GM23248 (cell line): ENCODE measurements around the gene GNG8. TPM values are rescaled to one million over a fixed set of nuclear protein-coding genes. Genes with fewer than 3 reads are reported as not detected.

Source experiments
- DNase-seq: peaks from one replicate; pipeline ENCODE4 v3.0.0-alpha.2; 2015
- H2AFZ ChIP-seq: fragments of 200-600 bp; sonication (generic); 2 replicates; pipeline ENCODE4 v1.6.1; 2016; ENCODE audit warnings: antibody characterized with exemption
- H3F3A ChIP-seq: fragments of 200-600 bp; sonication (generic); 2 replicates; pipeline ENCODE4 v1.6.1; 2016; ENCODE audit warnings: mild to moderate bottlenecking, antibody characterized with exemption, mixed run types; ENCODE audit not compliant: insufficient read depth
- H3K27ac ChIP-seq: fragments of 200-600 bp; sonication (generic); 2 replicates; pipeline ENCODE4 v1.5.1; 2016; ENCODE audit warnings: mild to moderate bottlenecking
- H3K27me3 ChIP-seq: fragments of 200-600 bp; sonication (generic); replicated peaks from 2 replicates; pipeline ENCODE4 v1.6.1; 2016; ENCODE audit warnings: mild to moderate bottlenecking; ENCODE audit not compliant: insufficient read depth
- H3K36me3 ChIP-seq: fragments of 200-600 bp; sonication (generic); 2 replicates; pipeline ENCODE4 v1.6.1; 2016; ENCODE audit warnings: low read depth, mild to moderate bottlenecking
- H3K4me1 ChIP-seq: fragments of 200-600 bp; sonication (generic); 2 replicates; pipeline ENCODE4 v1.6.1; 2016; ENCODE audit warnings: mild to moderate bottlenecking; ENCODE audit not compliant: insufficient read depth
- H3K4me2 ChIP-seq: fragments of 200-600 bp; sonication (generic); one replicate; pipeline ENCODE4 v1.6.1; 2016; ENCODE audit warnings: mild to moderate bottlenecking; ENCODE audit not compliant: unreplicated experiment
- H3K4me3 ChIP-seq: fragments of 200-600 bp; sonication (generic); 2 replicates; pipeline ENCODE4 v1.5.1; 2016; ENCODE audit warnings: mild to moderate bottlenecking
- H3K79me2 ChIP-seq: fragments of 200-600 bp; sonication (generic); 2 replicates; pipeline ENCODE4 v1.6.1; 2016; ENCODE audit warnings: mild to moderate bottlenecking; ENCODE audit not compliant: insufficient read depth
- H3K9ac ChIP-seq: fragments of 200-600 bp; sonication (generic); 2 replicates; pipeline ENCODE4 v1.6.1; 2016; ENCODE audit warnings: mild to moderate bottlenecking
- H3K9me2 ChIP-seq: fragments of 200-600 bp; sonication (generic); 2 replicates; pipeline ENCODE4 v1.6.1; 2016; ENCODE audit warnings: mixed run types, mild to moderate bottlenecking, moderate library complexity; ENCODE audit not compliant: insufficient read depth
- H3K9me3 ChIP-seq: fragments of 200-600 bp; sonication (generic); one replicate; pipeline ENCODE4 v1.6.1; 2017; ENCODE audit warnings: low read depth
- H4K20me1 ChIP-seq: fragments of 200-600 bp; sonication (generic); 2 replicates; pipeline ENCODE4 v1.6.0; 2016; ENCODE audit not compliant: insufficient read depth
- EZH2 ChIP-seq: fragments of 200-600 bp; sonication (generic); IDR thresholded peaks from 2 replicates; pipeline ENCODE4 v1.6.1; 2018; ENCODE audit warnings: antibody characterized with exemption, mild to moderate bottlenecking; ENCODE audit not compliant: insufficient read depth, poor library complexity, severe bottlenecking
- EZH2phosphoT487 ChIP-seq: fragments of 200-600 bp; sonication (generic); IDR thresholded peaks from 2 replicates; pipeline ENCODE4 v1.6.1; 2018; ENCODE audit warnings: antibody characterized with exemption, moderate library complexity, mild to moderate bottlenecking, low read depth; ENCODE audit not compliant: insufficient read depth
- WGBS, 2 experiments: methylation state at CpG; one replicate each; pipeline ENCODE4 v1.1.6; 2015 to 2017; ENCODE audit warnings: low lambda C conversion rate in 2 of 2, low coverage in 1 of 2; ENCODE audit errors: missing lambda C conversion rate in 2 of 2; 5-methylcytosine and 5-hydroxymethylcytosine counted together
- in situ Hi-C: fragments of 300-500 bp; cut with MboI; formaldehyde crosslinking; loops from 2 replicates; pipeline ENCODE4 v1.15.0; 2020
- polyA plus RNA-seq: library from polyadenylated mRNA; unstranded; fragments of >200 nt; fragmentation: Nextera tagmentation; extraction: Ambion mirVana; gene quantifications from 2 replicates; pipeline ENCODE4 v1.2.1, GENCODE V29; 2016
- total RNA-seq: library from RNA; depleted of rRNA; stranded (reverse); fragments of >200 nt; shearing (Covaris generic); gene quantifications from 2 replicates; pipeline ENCODE4 v1.2.3, GENCODE V29; 2014

Gene GNG8
- total and polyA plus RNA-seq, 2 experiments from 2014 or later: not detected

DNA sequence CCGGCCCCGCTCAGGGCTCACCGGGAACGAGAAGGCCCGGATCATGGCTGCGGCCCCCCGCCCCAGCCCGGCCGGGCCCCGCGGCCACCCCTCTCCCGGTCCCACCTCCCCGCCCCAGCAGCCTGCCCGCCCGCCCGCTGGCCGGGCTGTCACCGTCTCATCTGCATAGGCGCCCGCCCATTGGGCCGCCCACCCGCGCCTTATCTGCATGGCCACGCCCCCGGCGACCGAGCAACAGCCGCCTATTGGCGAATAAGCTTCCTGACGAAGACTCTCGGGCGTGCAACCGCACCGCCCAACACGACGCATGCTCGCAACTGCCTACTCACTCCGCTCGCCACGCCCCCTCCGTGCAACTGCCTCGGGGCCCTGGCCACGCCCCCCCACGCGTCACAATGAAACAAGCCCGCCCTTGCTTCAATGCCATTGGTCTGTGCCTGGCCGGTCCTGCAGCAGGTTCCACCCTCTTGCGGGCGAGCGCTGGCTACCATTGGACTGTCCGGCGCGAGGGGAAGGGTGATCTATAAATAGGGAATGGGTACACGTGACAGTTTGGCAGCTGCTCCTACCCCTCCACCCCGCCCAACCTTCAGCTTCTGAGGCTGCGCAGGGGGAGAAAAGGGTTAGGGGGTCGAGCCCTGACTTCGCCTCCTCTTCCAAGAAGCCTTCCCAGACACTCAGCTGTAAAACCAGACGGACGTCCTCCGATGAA is 25.2 kb upstream of the GNG8 start, which contains the start of gene DACT3:
TSS of gene DACT3 (minus strand) at position 163 of the 712 bp plus-strand sequence. CDS start at position 45, 118 bp downstream.
- H3K27me3 ChIP-seq: no peaks in the 10 kb centered on the region
- H4K20me1 ChIP-seq: no peaks in the 10 kb centered on the region
- H3F3A ChIP-seq: peaks cover 4% of the 10 kb centered on the region; the same call in 1 of the 2 replicates
- no peaks in the 10 kb centered on the region for H3K9me2 ChIP-seq
- H3K9me3 ChIP-seq: no peaks in the 10 kb centered on the region
- peak within 1 kb of the TSS; percentile 82 for H3K4me2 ChIP-seq
- peak within 1 kb of the TSS; percentile 51 for H3K27ac ChIP-seq
- H3K4me3 ChIP-seq: peak within 1 kb of the TSS; percentile 71
- H3K9ac ChIP-seq: peak within 1 kb of the TSS; percentile 68
- TF ChIP-seq EZH2phosphoT487 (no peak), EZH2 (no peak)
- 0 to 1% methylated on average over 28 to 47 of the region's 61 CpGs for WGBS, 2 experiments
- H2AFZ ChIP-seq: peak within 1 kb of the TSS; percentile 67
- DNase-seq: peak; percentile 100
- no peaks in the 10 kb centered on the region for H3K79me2 ChIP-seq
- peaks cover 5% of the 10 kb centered on the region; the same call in 1 of the 2 replicates for H3K4me1 ChIP-seq
- no peaks in the 10 kb centered on the region for H3K36me3 ChIP-seq
- in situ Hi-C loops: no loop called here

DNA sequence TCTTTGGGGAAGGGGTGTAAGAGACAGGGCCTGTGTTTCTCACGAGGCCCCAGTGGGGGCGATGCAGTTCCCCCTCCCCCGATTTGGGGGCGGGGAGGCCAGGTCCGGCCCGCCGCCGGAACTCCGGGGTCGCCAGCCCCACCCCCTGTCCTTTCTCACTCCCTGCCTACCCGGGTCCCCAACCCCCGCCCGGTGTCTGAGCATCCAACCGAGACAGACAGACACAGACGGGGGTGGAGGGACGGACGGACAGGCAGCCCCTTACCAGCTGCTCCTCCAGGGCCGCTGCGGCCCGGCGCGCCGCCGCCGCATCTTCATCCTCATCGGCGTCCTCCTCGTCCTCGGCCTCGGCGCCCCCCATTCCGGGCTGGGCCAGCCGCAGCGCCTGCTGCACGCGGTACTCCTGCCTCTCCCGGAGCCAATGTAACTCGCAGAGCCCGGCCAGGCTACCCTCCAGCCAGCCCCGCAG is 24.6 kb upstream of the GNG8 start:
- peak overlapping the region; percentile 70 for H3K4me3 ChIP-seq
- H3K4me2 ChIP-seq: peak overlapping the region; percentile 72
- H3K4me1 ChIP-seq: peaks cover 5% of the 10 kb centered on the region; the same call in 1 of the 2 replicates
- H3K9ac ChIP-seq: peak overlapping the region; percentile 68
- 1 to 2% methylated on average over 27 to 38 of the region's 40 CpGs for WGBS, 2 experiments
- in situ Hi-C loops: no loop called here
- H3K27me3 ChIP-seq: no peaks in the 10 kb centered on the region
- no peaks in the 10 kb centered on the region for H3K9me2 ChIP-seq
- H3F3A ChIP-seq: peaks cover 4% of the 10 kb centered on the region; the same call in 1 of the 2 replicates
- TF ChIP-seq EZH2 (no peak), EZH2phosphoT487 (no peak)
- H2AFZ ChIP-seq: peak overlapping the region; percentile 67
- no peak for DNase-seq
- H3K27ac ChIP-seq: no peak overlapping the region
- no peaks in the 10 kb centered on the region for H3K9me3 ChIP-seq
- no peaks in the 10 kb centered on the region for H4K20me1 ChIP-seq
- H3K79me2 ChIP-seq: no peaks in the 10 kb centered on the region
- no peaks in the 10 kb centered on the region for H3K36me3 ChIP-seq

DNA sequence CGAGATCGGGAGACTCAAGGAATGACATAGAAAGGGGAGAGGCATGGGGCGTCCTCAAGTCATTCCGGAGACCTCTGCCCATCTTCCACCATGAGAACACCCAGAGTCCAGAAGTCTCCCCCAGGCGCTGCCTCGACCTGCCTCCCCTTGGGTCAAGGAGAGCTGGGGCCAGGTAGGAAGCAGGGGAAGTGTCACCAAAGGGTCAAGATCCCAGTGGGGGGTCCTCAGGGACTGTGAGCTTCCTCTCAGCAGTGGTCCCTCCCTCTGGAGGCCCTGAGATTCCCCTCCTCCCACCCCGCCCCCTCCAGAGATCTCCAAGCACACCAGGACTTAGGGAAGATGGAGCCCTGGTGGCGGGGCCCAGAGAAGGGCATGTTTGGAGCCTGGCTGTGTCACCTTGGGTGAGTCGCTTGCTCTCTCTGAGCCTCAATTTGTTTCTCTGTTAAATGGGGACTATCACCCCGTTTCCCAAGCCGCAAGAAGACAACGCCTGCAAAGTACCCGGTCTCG is 24.1 kb upstream of the GNG8 start:
- 3 to 4% methylated on average over 14 of the region's 14 CpGs for WGBS, 2 experiments
- Histone ChIP-seq H3K9me3 (no peaks in the 10 kb centered on the region), H3K36me3 (no peaks in the 10 kb centered on the region), H3K4me3 (peak overlapping the region; percentile 70), H3K4me1 (peaks cover 5% of the 10 kb centered on the region; the same call in 1 of the 2 replicates), H3K9me2 (no peaks in the 10 kb centered on the region), H3F3A (peaks cover 4% of the 10 kb centered on the region; the same call in 1 of the 2 replicates), H3K4me2 (peak overlapping the region; percentile 72), H2AFZ (peak overlapping the region; percentile 67), H3K27me3 (no peaks in the 10 kb centered on the region), H3K9ac (peak overlapping the region; percentile 68), H3K79me2 (no peaks in the 10 kb centered on the region), H3K27ac (no peak overlapping the region), H4K20me1 (no peaks in the 10 kb centered on the region)
- TF ChIP-seq EZH2: no peak
- no peak for TF ChIP-seq EZH2phosphoT487
- in situ Hi-C loops: no loop called here
- peak; percentile 45 for DNase-seq

DNA sequence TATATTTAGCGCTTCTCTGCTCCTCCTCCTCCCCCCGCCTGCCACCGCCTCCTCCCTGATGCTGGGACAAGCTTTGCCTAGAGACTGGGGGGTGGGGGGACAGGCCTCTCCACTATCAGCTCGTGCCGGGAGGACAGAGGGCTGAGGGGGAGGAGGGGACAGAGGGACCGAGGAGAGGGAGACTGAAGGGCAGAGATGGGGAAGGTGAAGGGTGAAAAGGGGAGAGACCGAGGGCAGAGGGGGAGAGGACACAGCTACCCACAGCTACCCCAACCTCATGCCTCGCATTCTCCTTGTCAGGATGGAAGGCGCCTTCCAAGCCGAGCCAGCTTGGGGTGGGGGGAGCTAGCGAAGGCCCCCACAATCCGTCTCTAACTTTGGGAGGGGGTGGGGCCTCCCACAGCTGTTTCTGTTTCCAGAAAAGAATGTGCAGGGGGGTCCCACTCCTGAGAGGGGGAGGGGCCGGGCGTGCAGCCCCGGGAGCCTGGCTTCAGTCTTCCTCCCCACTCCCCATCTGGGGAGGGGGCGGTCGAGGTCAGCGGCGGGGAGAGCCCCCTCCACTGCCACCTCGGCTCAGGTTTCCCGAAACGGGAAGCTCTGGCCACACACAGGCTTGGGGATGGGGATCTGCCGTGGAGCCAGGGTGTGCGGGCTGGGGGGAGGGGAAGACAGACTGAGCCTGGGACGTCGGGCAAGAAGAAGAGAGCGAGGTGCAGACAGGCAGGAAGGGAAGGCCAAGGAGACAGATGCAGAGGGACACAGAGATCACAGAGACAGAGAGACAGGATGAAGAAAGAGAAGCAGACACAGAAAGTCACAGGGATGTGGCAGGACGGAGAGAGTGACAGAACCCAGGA is 23.4 kb upstream of the GNG8 start:
- peak; percentile 53 for DNase-seq
- no peaks in the 10 kb centered on the region for H3K36me3 ChIP-seq
- H3K27ac ChIP-seq: no peak overlapping the region
- peaks cover 5% of the 10 kb centered on the region; the same call in 1 of the 2 replicates for H3K4me1 ChIP-seq
- H3K9me3 ChIP-seq: no peaks in the 10 kb centered on the region
- no peak for TF ChIP-seq EZH2phosphoT487
- TF ChIP-seq EZH2: no peak
- H4K20me1 ChIP-seq: no peaks in the 10 kb centered on the region
- 5 to 6% methylated on average over 8 to 28 of the region's 28 CpGs for WGBS, 2 experiments
- H2AFZ ChIP-seq: peak overlapping the region; percentile 67
- no peaks in the 10 kb centered on the region for H3K79me2 ChIP-seq
- in situ Hi-C loops: no loop called here
- peaks cover 4% of the 10 kb centered on the region; the same call in 1 of the 2 replicates for H3F3A ChIP-seq
- no peaks in the 10 kb centered on the region for H3K9me2 ChIP-seq
- peak overlapping the region; percentile 70 for H3K4me3 ChIP-seq
- H3K9ac ChIP-seq: peak overlapping the region; percentile 68
- H3K27me3 ChIP-seq: no peaks in the 10 kb centered on the region
- H3K4me2 ChIP-seq: peak overlapping the region; percentile 72
